Measurements from ENCODE around the gene CENPC.

GRCh38 chr4:67452100-67452845 is 93.0 kb downstream of the CENPC start:
- TF ChIP-seq CTCF (IDR thresholded peaks at IDR 0.05) (no peak), POLR2AphosphoS5 (IDR thresholded peaks at IDR 0.05) (no peak), EP300 (IDR thresholded peaks at IDR 0.05) (no peak), POLR2A (IDR thresholded peaks at IDR 0.05) (no peak)

Measured in suprapubic skin (tissue), 4 donors.